NCI-H2171 (cell line): ENCODE results near the gene SLC15A5.

ENCODE experiments used
- DNase-seq: peaks from one replicate; lab custom pipeline; 2025; lab: John Stamatoyannopoulos, UW

The SLC15A5 gene

GRCh38 chr12:16261944-16262475 lies 15.5 kb downstream of the SLC15A5 start:
- DNase-seq = no peak

DNA sequence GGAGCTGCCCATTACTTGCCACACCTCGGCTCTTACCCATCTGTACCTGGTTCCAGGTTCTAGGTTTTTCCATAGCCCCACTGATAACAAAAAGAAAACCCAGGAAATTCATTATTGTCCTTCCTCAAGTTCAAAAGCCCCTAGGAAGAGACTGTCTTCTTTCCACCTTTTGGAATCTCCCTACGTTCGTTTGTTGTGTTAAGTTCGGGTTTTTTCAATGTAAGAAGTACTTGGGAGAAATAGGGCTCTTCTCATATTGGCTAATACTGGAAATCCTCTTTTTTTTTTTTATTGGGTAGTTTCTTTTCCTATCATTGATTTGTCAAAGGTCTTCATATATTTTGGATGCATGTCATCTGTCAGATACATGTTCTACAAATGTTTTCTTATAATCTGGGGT lies 17.3 kb downstream of the SLC15A5 start:
- DNase-seq = no peak

DNA sequence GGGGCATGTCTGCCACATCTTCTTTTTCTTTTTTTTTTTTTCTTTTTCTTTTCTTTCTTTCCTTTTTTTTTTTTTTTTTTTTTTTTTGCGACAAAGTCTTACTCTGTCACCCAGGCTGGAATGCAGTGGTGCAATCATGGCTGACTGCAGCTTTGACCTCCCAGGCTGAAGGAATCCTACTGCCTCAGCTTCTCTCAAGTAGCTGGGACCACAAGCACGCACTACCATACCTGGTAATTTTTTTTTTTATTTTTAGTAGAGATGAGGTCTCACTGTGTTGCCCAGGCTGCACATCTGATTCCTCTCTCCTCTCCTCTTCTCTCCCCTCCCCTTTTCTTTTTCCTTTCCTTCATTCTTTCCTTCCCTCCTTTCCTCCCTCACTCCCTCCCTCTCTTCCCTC lies 18.5 kb downstream of the SLC15A5 start:
- DNase-seq = no peak

GRCh38 chr12:16246264-16246663 lies 31.2 kb downstream of the SLC15A5 start:
- DNase-seq = no peak

- no peak for DNase-seq
Measured at GRCh38 chr12:16245209-16245608, 32.3 kb downstream of the SLC15A5 start.

DNA sequence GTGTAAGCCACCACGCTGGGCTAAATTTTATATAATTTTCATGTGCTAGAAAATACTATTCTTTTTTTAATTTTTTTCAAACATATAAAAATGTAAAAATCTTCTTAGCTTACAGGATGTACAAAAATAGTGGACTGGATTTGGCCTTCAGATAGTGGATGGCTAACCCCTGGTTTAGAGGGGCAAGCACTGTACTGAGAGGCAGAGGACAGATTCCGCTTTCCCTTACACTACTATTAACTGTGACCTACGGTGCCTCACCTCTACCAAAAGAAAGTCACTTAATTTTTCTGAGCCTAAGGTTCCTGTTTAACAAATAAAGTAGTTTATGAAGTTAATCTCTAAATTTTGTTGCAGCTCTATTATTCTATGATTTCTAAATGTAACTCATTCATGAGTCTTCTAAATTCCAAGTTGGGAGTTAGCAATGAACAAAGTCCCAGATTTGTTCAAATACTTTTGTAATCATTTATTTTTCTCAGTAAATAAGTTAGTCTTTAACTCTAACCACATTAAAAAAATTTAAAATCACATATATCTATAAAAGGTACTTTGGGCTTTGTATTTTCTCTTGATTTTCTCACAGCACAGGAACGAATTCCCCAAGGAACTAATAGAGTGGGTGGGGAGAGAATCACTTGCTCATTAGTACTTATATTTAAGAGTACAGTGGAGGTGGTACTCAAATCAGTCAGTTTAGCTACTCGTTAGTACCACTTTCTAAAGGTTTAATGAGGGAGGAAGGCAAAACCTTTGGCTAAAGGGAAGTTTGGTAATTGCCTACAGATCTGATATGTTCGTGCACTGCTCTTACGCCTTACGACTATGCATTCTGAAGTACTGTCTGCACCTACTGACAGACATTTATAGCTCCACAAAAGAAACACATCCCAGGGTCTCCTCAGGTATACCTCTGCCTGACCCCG lies 33.7 kb downstream of the SLC15A5 start:
- no peak for DNase-seq

- DNase-seq = no peak
Measured at GRCh38 chr12:16241346-16241745, 36.1 kb downstream of the SLC15A5 start.

DNA sequence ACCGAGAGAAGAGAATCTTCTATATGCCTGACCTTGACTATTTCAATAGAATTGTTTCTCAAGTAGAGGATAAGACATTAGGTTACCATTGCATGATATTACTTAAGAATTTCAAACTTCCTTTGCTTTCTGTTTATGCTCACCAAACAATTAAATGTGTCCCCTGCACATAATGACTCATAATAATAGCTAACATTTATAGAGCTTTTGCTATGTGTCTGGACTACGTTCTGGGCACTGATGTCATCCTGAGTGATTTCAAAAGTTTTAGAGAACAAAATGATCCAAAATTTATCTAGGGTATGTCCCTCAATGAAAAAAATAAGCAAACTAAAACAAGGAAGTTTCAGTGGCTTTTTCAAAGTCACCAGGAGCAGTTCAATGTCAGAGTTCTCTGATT lies 38.8 kb downstream of the SLC15A5 start:
- no peak for DNase-seq

DNA sequence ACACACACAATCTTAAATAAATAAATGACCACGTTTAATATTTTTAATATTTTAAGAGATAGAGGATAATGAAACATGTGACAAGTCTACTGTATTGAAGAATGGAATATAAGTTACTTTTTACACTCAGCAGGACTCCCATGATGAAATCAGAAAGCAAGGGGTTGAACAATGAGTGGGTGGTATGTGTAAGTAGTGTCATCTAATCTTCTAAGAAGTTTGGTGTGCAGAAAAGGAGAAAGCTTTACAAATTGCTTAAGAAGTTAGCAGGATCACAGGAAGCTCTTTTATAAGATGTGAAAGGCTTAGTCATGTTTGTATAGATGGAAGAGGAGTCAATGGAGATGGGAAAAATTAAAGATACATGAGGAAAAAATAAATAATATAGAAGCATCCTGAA lies 47.8 kb downstream of the SLC15A5 start:
- DNase-seq = no peak

DNA sequence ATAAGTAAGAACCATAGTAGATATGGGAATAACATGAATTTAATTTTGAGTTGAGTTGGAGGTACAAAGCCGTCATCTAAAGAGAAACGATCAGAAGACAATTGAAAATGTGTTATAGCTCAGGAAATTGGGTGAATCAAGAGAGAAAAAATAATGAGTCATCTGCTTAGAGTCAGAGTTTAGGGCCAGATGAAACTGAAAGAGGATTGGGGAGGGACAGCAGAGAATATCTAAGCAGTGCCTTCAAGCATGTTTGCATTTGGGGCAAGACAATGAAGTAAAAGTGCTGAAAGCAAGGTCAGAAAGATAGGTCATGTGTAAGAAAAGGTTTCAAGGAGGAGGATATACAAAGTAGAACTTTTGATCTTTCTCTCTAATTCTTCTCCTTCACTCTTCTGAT lies 49.4 kb downstream of the SLC15A5 start:
- DNase-seq = no peak

- DNase-seq = no peak
Measured at GRCh38 chr12:16225692-16226091, 51.8 kb downstream of the SLC15A5 start.

- no peak for DNase-seq
Measured at GRCh38 chr12:16224196-16224595, 53.3 kb downstream of the SLC15A5 start.

- no peak for DNase-seq
Measured at GRCh38 chr12:16221776-16222175, 55.7 kb downstream of the SLC15A5 start.

DNA sequence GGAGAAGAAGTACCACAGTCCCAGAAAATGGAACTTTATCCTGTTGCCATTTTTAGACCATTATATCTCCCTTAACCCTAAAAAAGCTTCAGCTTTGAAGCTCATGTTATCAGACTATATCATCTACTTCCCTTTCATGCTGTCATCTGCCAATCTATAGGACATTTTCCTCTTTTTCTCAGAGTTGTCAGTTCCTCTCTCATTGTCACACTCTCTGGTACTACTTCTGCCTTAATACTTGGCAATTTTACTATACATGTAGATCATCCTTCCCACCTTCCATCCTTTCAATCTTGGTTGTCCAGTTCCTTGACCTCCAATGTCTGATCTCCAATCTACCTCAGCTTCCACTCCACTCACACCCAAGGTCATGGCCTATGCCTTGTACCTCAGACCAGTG lies 57.4 kb downstream of the SLC15A5 start:
- no peak for DNase-seq

DNA sequence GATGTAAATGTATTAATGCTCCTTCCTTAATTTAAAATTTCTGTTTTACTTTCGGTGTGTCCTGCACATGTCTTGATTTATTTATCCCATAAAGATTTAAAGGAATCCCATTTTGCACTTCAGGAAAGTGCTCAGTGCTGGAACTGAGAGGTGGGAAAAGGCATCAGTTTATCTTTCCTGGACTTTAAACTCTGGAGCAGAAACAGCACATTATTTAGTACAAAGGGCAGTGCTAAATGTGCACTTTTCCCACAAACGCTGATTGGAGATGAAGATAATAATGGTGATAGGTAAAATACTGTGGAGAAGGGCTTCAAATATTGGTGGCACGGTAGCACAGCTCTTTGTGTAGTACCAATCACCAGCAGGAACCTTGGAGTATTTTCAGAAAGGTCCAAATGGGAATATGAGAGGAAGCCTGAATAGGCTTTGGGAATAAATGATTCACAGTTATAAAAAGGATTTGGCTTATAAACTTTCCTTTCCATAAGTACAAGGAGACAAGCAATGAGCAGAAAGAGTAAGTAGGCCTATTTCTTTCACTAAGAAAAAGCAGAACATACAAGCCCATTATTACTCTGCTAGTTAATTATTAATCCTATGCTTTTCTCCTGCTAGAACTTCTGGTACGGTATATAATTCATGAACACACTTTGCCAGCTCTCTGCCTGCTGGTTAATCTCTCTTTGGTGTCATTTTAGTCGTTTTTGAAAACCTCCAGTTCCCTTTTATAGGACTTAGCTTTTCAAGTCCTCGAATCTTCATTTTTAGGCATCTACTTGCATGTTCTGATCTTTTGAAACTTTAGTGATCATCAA lies 58.3 kb downstream of the SLC15A5 start:
- no peak for DNase-seq

DNA sequence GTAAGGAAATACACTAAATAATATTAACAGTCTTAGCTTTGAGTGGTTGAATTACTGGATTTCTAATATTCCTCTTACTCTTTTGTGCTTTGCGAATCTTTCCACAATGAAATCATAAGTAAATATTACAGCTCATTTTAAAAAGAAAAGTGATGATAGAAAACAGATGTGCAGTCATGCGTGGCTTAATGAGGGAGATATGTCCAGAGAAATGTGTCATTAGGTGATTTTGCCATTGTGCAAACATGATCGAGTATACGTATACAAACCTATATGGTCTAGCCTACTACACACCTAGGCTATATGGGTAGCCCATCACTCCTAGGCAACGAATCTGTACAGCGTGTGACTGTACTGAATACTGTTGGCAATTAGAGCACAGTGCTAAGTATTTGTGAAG lies 59.3 kb downstream of the SLC15A5 start:
- no peak for DNase-seq

DNA sequence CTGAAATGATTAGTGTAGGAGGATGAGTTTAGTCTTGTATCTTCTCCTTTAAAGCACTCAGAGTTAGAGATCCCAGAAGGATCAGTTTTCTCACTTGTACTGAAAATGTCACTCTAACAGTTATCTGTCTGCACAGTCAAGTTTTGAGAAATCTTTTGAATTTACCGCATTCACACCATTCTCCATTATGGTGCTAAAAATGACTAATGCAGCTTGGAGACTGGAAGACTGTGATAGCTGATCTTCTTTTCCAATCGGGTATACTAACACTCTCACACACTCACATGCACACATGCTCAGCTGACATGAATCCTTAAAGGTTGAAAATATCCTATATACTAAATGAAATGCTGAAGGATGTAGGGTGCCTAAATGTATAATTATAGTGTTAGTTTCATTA lies 65.8 kb downstream of the SLC15A5 start:
- no peak for DNase-seq

DNA sequence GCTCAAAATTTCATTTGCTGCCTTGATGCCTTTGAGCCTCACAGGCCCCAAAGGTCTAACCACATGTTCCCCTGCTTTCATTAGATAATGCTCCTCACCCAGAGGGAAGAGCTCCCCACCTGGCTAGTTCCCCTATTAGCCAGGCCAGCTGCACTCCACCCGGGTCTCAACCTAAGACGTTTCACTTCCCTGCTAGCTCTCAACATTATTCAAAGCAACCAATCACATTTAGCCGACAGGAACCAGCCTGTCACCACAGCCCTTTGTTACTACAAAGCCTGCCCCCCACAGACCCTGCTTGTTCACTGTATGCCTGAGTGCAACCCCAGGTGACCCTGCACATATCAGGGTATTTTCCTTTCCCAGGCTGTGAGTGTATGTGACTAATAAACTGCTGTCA lies 78.6 kb downstream of the SLC15A5 start:
- DNase-seq = no peak

DNA sequence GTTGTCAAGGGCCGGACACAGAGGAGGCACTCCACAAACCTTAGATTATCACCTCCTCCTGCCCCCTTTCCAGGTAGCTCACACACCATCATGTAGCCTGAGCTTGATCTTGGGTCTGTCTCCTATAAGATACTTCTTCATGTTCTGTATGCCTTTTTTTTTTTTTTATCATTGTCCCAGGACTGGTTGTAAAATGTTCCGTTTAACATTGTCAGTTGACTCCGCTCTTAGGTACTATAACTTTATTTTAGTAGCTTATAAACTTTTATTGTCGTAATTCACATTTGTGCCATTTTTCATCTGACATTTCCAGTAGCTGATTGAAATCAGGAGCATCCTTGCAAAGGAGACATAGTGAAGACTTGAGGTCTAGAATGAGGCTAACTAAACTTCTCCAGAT lies 79.9 kb downstream of the SLC15A5 start:
- no peak for DNase-seq

DNA sequence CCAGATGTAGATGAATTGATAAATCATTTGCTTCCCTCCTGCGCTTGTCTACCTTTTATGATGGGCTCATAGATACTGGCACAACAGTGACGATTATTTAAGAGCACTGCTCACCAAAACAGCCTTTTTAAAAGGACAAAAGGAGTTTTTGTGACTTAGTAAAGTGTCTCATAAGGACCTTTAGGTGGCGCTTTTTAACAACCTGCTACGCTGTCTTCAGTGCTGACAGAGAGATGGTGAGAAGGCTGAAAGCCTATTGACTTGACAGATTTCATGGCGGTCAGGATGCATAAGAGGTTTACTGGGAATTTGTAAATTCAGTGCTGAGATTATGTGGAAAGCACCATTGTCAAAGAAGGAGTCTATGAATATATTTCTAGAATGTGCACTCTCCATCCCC lies 87.6 kb downstream of the SLC15A5 start:
- no peak for DNase-seq

DNA sequence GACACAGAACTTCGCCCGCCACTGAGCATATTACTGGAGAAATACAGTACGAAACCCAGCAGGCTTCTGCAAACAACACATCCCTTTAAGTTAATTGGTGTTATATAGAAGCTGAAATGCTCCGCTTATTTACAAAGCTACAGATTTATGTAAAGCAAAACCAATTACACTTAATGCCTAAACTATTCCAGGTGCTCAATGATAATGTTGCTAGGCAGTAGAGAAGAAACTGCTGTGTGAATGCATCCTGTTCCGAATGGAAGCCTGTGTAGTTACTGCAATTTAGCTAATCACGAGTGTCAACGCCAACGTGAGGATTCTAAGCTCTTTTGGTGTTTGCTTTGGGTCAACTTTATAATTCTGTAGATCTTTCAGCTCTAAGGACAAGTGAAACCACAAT lies 89.8 kb downstream of the SLC15A5 start:
- no peak for DNase-seq

DNA sequence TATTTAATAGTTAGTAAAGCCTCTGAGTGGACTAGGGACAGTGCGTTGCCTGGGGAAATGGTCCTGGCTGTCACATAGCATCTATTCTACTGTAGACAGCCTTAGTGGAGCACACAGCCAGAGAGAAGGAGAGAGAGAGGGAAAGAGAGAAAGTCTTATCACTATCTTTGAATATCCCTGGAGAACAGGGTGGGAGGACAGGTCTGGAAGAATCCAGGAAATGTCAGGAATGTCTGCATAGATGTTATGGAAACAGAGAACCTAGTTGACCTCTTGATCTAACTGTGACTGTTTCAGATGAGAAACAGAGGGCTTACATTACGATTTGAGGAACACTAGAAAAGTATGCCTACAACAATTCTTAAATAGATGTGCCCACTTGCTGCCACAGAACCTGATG lies 92.8 kb downstream of the SLC15A5 start:
- DNase-seq = no peak

- no peak for DNase-seq
Measured at GRCh38 chr12:16183541-16183940, 93.9 kb downstream of the SLC15A5 start.
